Stimulated activated CD4-positive, alpha-beta T cell treated with anti-CD3 and anti-CD28 coated beads, Interleukin-12 subunit alpha, Interleukin-12 subunit beta, amount 100 ng/mL, for 24 hours (primary cell): ENCODE results near the gene SACS.
"Not testable (repeated sequence)": the region's sequence is repeated elsewhere in the genome, so short reads cannot be mapped to it uniquely, and the experiment has no call there.

Experiments used
- DNase-seq, 2 experiments: peaks; one replicate each; pipeline ENCODE4 v3.0.0-alpha.2; 2020; ENCODE audit warnings: low read depth in 2 of 2

The SACS gene

GRCh38 chr13:23418776-23419683 lies 14.5 kb downstream of the SACS start:
- DNase-seq = no peak

GRCh38 chr13:23414682-23415081 lies 18.8 kb downstream of the SACS start:
- no peak for DNase-seq

- DNase-seq = no peak
Observed at GRCh38 chr13:23411706-23412105, 21.8 kb downstream of the SACS start.

- no peak for DNase-seq
Observed at GRCh38 chr13:23411220-23411619, 22.3 kb downstream of the SACS start.

- no peak for DNase-seq
Observed at GRCh38 chr13:23408026-23408425, 25.5 kb downstream of the SACS start.

- not testable (repeated sequence) for DNase-seq
Observed at GRCh38 chr13:23401156-23401555, 32.3 kb downstream of the SACS start.

GRCh38 chr13:23399347-23399746 lies 34.2 kb downstream of the SACS start:
- DNase-seq = no peak

GRCh38 chr13:23394821-23395220 lies 38.7 kb downstream of the SACS start:
- no peak for DNase-seq

- no peak for DNase-seq
Observed at GRCh38 chr13:23392925-23393645, 40.4 kb downstream of the SACS start.

GRCh38 chr13:23392313-23392712 lies 41.2 kb downstream of the SACS start:
- no peak for DNase-seq

GRCh38 chr13:23391752-23392151 lies 41.8 kb downstream of the SACS start:
- DNase-seq = no peak

GRCh38 chr13:23386533-23386932 lies 47.0 kb downstream of the SACS start:
- DNase-seq = no peak

- no peak for DNase-seq
Observed at GRCh38 chr13:23385931-23386330, 47.6 kb downstream of the SACS start.

- no peak for DNase-seq
Observed at GRCh38 chr13:23384111-23384510, 49.4 kb downstream of the SACS start.

- DNase-seq = no peak
Observed at GRCh38 chr13:23383151-23383550, 50.4 kb downstream of the SACS start.

- DNase-seq = no peak
Observed at GRCh38 chr13:23381866-23382265, 51.6 kb downstream of the SACS start.

- DNase-seq = no peak
Observed at GRCh38 chr13:23380534-23380933, 53.0 kb downstream of the SACS start.

GRCh38 chr13:23377983-23378632 lies 55.4 kb downstream of the SACS start:
- peak; percentile 37 to 63 for DNase-seq

GRCh38 chr13:23377579-23377978 lies 55.9 kb downstream of the SACS start:
- no peak for DNase-seq

- DNase-seq = peak; percentile 95 to 96
Observed at GRCh38 chr13:23375001-23375971, 58.2 kb downstream of the SACS start.

GRCh38 chr13:23372264-23372906 lies 61.1 kb downstream of the SACS start:
- DNase-seq = no peak
